ENCODE results near the gene SPATS2. TPM values are rescaled to one million over a fixed set of nuclear protein-coding genes. Genes with fewer than 3 reads are reported as not detected.

SPATS2 gene
- total and polyA plus RNA-seq, 10 of the 15 experiments (the other 5 are each of a cell fraction or from before 2014, with no cell fraction given): 9.0 to 54.2 (median 27.5) TPM

GRCh38 chr12:49556391-49557186 lies 189.3 kb downstream of the SPATS2 start:
- in situ Hi-C loops (cut with MboI): no loop called here
- FAIRE-seq: no peak
- intact Hi-C loops (cut with micrococcal nuclease; ENCODE audit: unreplicated experiment): no loop called here
- no peaks in the 10 kb centered on the region for H3K4me1 ChIP-seq (ENCODE audit: control insufficient read depth, insufficient read depth, low read length)
- no peak overlapping the region for H2AFZ ChIP-seq (ENCODE audit: control insufficient read depth, low read depth, low read length)
- ATAC-seq: no peak
- no peaks in the 10 kb centered on the region for H4K20me1 ChIP-seq (ENCODE audit: control insufficient read depth, insufficient read depth)
- DNase-seq (ENCODE audit: low read depth, low spot score): no peak
- ChIA-PET RAD21 (ENCODE audit: unreplicated experiment) (no interaction called here), CTCF (interaction anchor here (6.5 kb wide), 1 partner anchor 198 kb away, joined by 67 read pairs; no protein-coding TSS in a partner anchor), SMC1A (ENCODE audit: uncharacterized antibody, unreplicated experiment) (interaction anchor here (0.6 to 1.2 kb wide), 2 partner anchors 196 to 198 kb away, joined by 3 read pairs; no protein-coding TSS in a partner anchor), POLR2A (no interaction called here)
- no TSS peak for BruUV-seq (replicated peaks)
- H3K4me3 ChIP-seq: no peak overlapping the region
- no peaks in the 10 kb centered on the region for H3K79me2 ChIP-seq (ENCODE audit: control insufficient read depth, insufficient read depth, low read length)
- peaks cover 12 to 21% of the 10 kb centered on the region in 2 experiments for H3K36me3 ChIP-seq (ENCODE audit: control insufficient read depth in 2 of 2, insufficient read depth in 2 of 2, low read length in 1 of 2)
- 91% methylated on average over 12 of the region's 12 CpGs for WGBS (ENCODE audit: insufficient coverage, insufficient replicate concordance, low lambda C conversion rate, missing lambda C conversion rate)
- peaks cover 0 to 2% of the 10 kb centered on the region in 2 experiments; a peak in 1 of 4 replicates for H3K27me3 ChIP-seq (replicated peaks in 1 of 2; ENCODE audit: control insufficient read depth in 2 of 2, insufficient read depth in 2 of 2, low read length in 1 of 2)
- TF ChIP-seq PAX8 (IDR thresholded peaks at IDR 0.05) (no peak), MYC (IDR thresholded peaks at IDR 0.05; ENCODE audit: insufficient read depth, insufficient read length, insufficient replicate concordance, low read length, severe bottlenecking) (no peak), NFXL1 (IDR thresholded peaks at IDR 0.05; ENCODE audit: borderline replicate concordance) (no peak), POLR2A (IDR thresholded peaks at IDR 0.05; ENCODE audit: low read depth, low read length) (no peak), MXI1 (IDR thresholded peaks at IDR 0.05; ENCODE audit: low read depth, low read length) (no peak), E2F4 (IDR thresholded peaks at IDR 0.05; ENCODE audit: low read depth, low read length) (no peak), BRCA1 (IDR thresholded peaks at IDR 0.05; ENCODE audit: low read depth, low read length) (no peak)
- TF ChIP-seq, protein P1, sequence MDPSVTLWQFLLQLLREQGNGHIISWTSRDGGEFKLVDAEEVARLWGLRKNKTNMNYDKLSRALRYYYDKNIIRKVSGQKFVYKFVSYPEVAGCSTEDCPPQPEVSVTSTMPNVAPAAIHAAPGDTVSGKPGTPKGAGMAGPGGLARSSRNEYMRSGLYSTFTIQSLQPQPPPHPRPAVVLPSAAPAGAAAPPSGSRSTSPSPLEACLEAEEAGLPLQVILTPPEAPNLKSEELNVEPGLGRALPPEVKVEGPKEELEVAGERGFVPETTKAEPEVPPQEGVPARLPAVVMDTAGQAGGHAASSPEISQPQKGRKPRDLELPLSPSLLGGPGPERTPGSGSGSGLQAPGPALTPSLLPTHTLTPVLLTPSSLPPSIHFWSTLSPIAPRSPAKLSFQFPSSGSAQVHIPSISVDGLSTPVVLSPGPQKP (IDR thresholded peaks at IDR 0.05; ENCODE audit: low read depth, low read length): no peak
- TF ChIP-seq, protein P2, sequence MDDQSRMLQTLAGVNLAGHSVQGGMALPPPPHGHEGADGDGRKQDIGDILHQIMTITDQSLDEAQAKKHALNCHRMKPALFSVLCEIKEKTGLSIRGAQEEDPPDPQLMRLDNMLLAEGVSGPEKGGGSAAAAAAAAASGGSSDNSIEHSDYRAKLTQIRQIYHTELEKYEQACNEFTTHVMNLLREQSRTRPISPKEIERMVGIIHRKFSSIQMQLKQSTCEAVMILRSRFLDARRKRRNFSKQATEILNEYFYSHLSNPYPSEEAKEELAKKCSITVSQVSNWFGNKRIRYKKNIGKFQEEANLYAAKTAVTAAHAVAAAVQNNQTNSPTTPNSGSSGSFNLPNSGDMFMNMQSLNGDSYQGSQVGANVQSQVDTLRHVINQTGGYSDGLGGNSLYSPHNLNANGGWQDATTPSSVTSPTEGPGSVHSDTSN (IDR thresholded peaks at IDR 0.05; ENCODE audit: insufficient replicate concordance, low read depth, low read length): no peak
- H3K4me2 ChIP-seq (ENCODE audit: control insufficient read depth, insufficient read depth): no peak overlapping the region
- H3K9me3 ChIP-seq (replicated peaks; ENCODE audit: control insufficient read depth, insufficient read depth, low read length): no peaks in the 10 kb centered on the region
- H3K27ac ChIP-seq (ENCODE audit: control insufficient read depth, insufficient read depth): no peak overlapping the region
- no peak overlapping the region for H3K9ac ChIP-seq (ENCODE audit: control insufficient read depth, insufficient read depth, low read length)
